ENCODE results near the gene AKAIN1.

Gene AKAIN1

GRCh38 chr18:5103693-5104092, 93.4 kb downstream of the AKAIN1 start:
- no peak overlapping the region for H3K4me3 ChIP-seq (ENCODE audit: low read depth, low read length)
- no peak for TF ChIP-seq CTCF (IDR thresholded peaks at IDR 0.05; ENCODE audit: low read depth, low read length)

DNA sequence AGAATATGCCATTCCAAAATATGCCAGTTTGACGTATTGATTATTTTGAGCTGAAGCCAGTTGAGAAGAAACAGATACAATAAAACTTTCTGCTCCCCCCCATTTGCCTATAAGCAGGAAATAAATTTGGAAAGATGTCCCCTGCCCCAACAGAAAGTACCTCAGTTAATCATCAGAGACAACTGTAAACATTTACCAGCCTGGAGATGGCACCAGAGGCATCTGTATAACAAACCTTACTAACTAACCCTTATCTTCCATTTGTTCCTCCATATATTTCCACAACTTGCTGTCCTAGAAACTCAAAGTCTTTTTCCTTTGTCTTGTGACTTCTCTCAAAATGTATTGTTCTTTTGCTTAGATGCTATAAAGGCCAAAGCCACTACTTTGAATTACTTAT, 93.8 kb downstream of the AKAIN1 start:
- TF ChIP-seq CTCF (IDR thresholded peaks at IDR 0.05; ENCODE audit: low read depth, low read length): no peak
- H3K4me3 ChIP-seq (ENCODE audit: low read depth, low read length): no peak overlapping the region

DNA sequence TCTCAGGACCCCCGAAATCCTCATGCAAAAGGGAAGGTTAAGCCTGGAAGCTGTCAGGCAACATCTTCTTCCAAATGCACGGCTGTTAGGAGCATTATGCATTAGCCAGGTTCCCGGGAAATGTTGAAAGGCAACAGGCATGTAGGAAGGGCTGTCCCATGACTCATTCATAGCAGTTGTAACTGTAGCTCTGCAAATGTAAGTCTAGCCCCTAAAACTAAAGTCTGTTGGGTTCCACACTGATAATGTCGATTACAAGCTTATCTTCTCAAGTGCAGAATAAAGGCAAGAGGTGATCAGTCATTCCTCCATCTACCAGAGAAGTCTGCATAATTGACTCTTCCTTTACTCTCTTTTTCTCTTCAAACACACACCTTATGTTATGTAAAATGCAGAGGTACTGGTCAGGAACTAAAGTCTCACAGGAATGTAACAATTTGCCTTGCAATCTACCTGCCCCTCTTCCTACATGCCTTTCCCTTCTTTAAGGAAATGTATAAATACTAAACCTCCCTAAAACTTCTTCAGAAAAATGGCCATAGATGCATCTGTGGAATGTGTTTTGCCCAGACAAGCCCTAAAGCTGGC, 99.8 kb downstream of the AKAIN1 start:
- TF ChIP-seq CTCF (IDR thresholded peaks at IDR 0.05; ENCODE audit: low read depth, low read length): no peak
- no peak overlapping the region for H3K4me3 ChIP-seq (ENCODE audit: low read depth, low read length)

DNA sequence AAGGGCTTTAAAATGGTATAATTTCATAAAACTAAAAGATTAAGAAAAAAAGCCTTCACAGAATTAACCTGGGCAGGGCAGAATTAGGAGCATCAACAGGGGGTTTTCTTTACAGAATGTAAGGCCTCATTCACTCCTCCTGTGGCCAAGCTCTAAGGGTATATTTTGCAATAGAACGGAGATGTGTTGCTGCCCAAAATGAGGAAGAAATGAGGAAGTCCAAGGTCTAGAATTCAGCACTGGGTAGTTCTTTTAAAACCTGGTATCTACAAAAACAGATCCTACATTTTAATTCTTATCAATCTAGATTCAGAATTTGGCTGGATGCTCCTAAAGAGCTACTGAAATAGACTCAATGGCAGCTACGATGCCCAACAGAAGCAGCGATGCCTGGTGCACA, 101.8 kb downstream of the AKAIN1 start:
- no peak for TF ChIP-seq CTCF (IDR thresholded peaks at IDR 0.05; ENCODE audit: low read depth, low read length)
- H3K4me3 ChIP-seq (ENCODE audit: low read depth, low read length): no peak overlapping the region

GRCh38 chr18:5093902-5094301, 103.2 kb downstream of the AKAIN1 start:
- TF ChIP-seq CTCF (IDR thresholded peaks at IDR 0.05; ENCODE audit: low read depth, low read length): no peak
- no peak overlapping the region for H3K4me3 ChIP-seq (ENCODE audit: low read depth, low read length)
